Immature natural killer cell (primary cell): Measurements from ENCODE around the gene FGF9. TPM values are rescaled to one million over a fixed set of nuclear protein-coding genes. Genes with fewer than 3 reads are reported as not detected.

Experiments
- DNase-seq, 3 donors: peaks; one replicate each; pipeline ENCODE4 v3.0.0; 2022; ENCODE audit warnings: mixed read lengths in 1 of 3
- H3K27ac Mint-ChIP-seq, 6 donors: one replicate each; pipeline ENCODE4 v1.8.0; 2020; ENCODE audit warnings: mixed read lengths in 6 of 6, mild to moderate bottlenecking in 5 of 6, inconsistent platforms in 4 of 6, moderate library complexity in 3 of 6
- H3K27me3 Mint-ChIP-seq, 3 donors: one replicate each; pipeline ENCODE4 v1.8.0; 2020 to 2021; ENCODE audit warnings: low read depth in 3 of 3, mild to moderate bottlenecking in 3 of 3, mixed read lengths in 3 of 3, moderate library complexity in 3 of 3, inconsistent platforms in 1 of 3
- H3K36me3 Mint-ChIP-seq, 3 donors: one replicate each; pipeline ENCODE4 v1.8.0; 2020; ENCODE audit warnings: mixed read lengths in 3 of 3, inconsistent platforms in 2 of 3, mild to moderate bottlenecking in 2 of 3
- H3K4me1 Mint-ChIP-seq, 2 donors: one replicate each; pipeline ENCODE4 v1.8.0; 2020; ENCODE audit warnings: inconsistent platforms in 2 of 2, mild to moderate bottlenecking in 2 of 2, mixed read lengths in 2 of 2, moderate library complexity in 1 of 2
- H3K4me3 Mint-ChIP-seq, 5 donors: one replicate each; pipeline ENCODE4 v1.8.0; 2020; ENCODE audit warnings: mild to moderate bottlenecking in 5 of 5, mixed read lengths in 5 of 5, inconsistent platforms in 3 of 5, moderate library complexity in 3 of 5
- H3K9me3 Mint-ChIP-seq, 6 donors: one replicate each; pipeline ENCODE4 v1.8.0; 2020; ENCODE audit warnings: mild to moderate bottlenecking in 6 of 6, mixed read lengths in 6 of 6, inconsistent platforms in 4 of 6, moderate library complexity in 3 of 6
- polyA plus RNA-seq, 3 donors: library from polyadenylated mRNA; unstranded; fragments of 300-500 nt; fragmentation: Illumina TruSeq; gene quantifications; one replicate each; pipeline ENCODE4 v1.2.3, GENCODE V29; 2021

Gene FGF9
- polyA plus RNA-seq, 3 donors from 2014 or later, result 0.26 to 0.40 TPM; not detected in 1

- Mint-ChIP-seq H3K27me3 (peaks cover 2 to 8% (median 7%) of the 10 kb centered on the region in 3 donors), H3K4me1 (no peaks in the 10 kb centered on the region), H3K4me3 (no peak overlapping the region), H3K9me3 (no peaks in the 10 kb centered on the region), H3K36me3 (no peaks in the 10 kb centered on the region), H3K27ac (no peak overlapping the region)
- DNase-seq, result no peak
Measured at GRCh38 chr13:21701460-21701859, 30.6 kb downstream of the FGF9 start.

- no peak overlapping the region for H3K4me3 Mint-ChIP-seq
- no peaks in the 10 kb centered on the region for H3K9me3 Mint-ChIP-seq
- H3K36me3 Mint-ChIP-seq, result no peaks in the 10 kb centered on the region
- H3K4me1 Mint-ChIP-seq, result no peaks in the 10 kb centered on the region
- no peak for DNase-seq
- no peak overlapping the region for H3K27ac Mint-ChIP-seq
- peaks cover 2 to 8% (median 4%) of the 10 kb centered on the region in 3 donors for H3K27me3 Mint-ChIP-seq
Measured at GRCh38 chr13:21703846-21704245, 33.0 kb downstream of the FGF9 start.

- no peak overlapping the region for H3K27ac Mint-ChIP-seq
Measured at GRCh38 chr13:21707586-21707985, 36.7 kb downstream of the FGF9 start.

GRCh38 chr13:21709697-21710096, 38.8 kb downstream of the FGF9 start:
- H3K27me3 Mint-ChIP-seq, result peaks cover 0 to 9% (median 6%) of the 10 kb centered on the region in 3 donors
- DNase-seq, result no peak
- H3K9me3 Mint-ChIP-seq, result peaks cover 0 to 14% (median 6%) of the 10 kb centered on the region in 6 donors
- H3K4me1 Mint-ChIP-seq, result no peaks in the 10 kb centered on the region
- H3K36me3 Mint-ChIP-seq, result no peaks in the 10 kb centered on the region
- H3K4me3 Mint-ChIP-seq, result no peak overlapping the region
- no peak overlapping the region for H3K27ac Mint-ChIP-seq

More at GRCh38 chr13:21707586-21707985, 36.7 kb downstream of the FGF9 start:
- Mint-ChIP-seq H3K27me3 (peaks cover 0 to 12% (median 8%) of the 10 kb centered on the region in 3 donors), H3K4me1 (no peaks in the 10 kb centered on the region), H3K4me3 (no peak overlapping the region), H3K9me3 (peaks cover 0 to 14% (median 6%) of the 10 kb centered on the region in 6 donors), H3K36me3 (no peaks in the 10 kb centered on the region)
- no peak for DNase-seq

GRCh38 chr13:21710163-21710562, 39.3 kb downstream of the FGF9 start:
- Mint-ChIP-seq H3K4me1 (no peaks in the 10 kb centered on the region), H3K9me3 (peaks cover 0 to 14% (median 6%) of the 10 kb centered on the region in 6 donors), H3K27ac (no peak overlapping the region), H3K27me3 (peaks cover 0 to 9% (median 6%) of the 10 kb centered on the region in 3 donors), H3K36me3 (no peaks in the 10 kb centered on the region), H3K4me3 (no peak overlapping the region)
- DNase-seq, result no peak

- H3K4me3 Mint-ChIP-seq, result no peak overlapping the region
- no peaks in the 10 kb centered on the region for H3K36me3 Mint-ChIP-seq
- no peak for DNase-seq
- no peaks in the 10 kb centered on the region for H3K4me1 Mint-ChIP-seq
- peaks cover 2 to 8% (median 5%) of the 10 kb centered on the region in 3 donors for H3K27me3 Mint-ChIP-seq
- peaks cover 0 to 2% (median 0%) of the 10 kb centered on the region in 6 donors for H3K9me3 Mint-ChIP-seq
- no peak overlapping the region for H3K27ac Mint-ChIP-seq
Measured at GRCh38 chr13:21717817-21718216, 46.9 kb downstream of the FGF9 start.

GRCh38 chr13:21719463-21719862, 48.6 kb downstream of the FGF9 start:
- Mint-ChIP-seq H3K9me3 (peaks cover 0 to 5% (median under 1%) of the 10 kb centered on the region in 6 donors), H3K4me1 (no peaks in the 10 kb centered on the region), H3K27ac (no peak overlapping the region), H3K36me3 (no peaks in the 10 kb centered on the region), H3K27me3 (peaks cover 2 to 13% (median 5%) of the 10 kb centered on the region in 3 donors), H3K4me3 (no peak overlapping the region)
- no peak for DNase-seq

- H3K9me3 Mint-ChIP-seq, result peaks cover 2 to 14% (median 8%) of the 10 kb centered on the region in 6 donors
- DNase-seq, result no peak
- H3K27me3 Mint-ChIP-seq, result peaks cover 23 to 26% (median 23%) of the 10 kb centered on the region in 3 donors
Measured at GRCh38 chr13:21723807-21724505, 53.1 kb downstream of the FGF9 start.

GRCh38 chr13:21730186-21730880, 59.5 kb downstream of the FGF9 start:
- Mint-ChIP-seq H3K9me3 (peaks cover 0 to 9% (median 7%) of the 10 kb centered on the region in 6 donors), H3K27ac (no peak overlapping the region), H3K36me3 (peaks cover 0 to 3% (median 3%) of the 10 kb centered on the region in 3 donors), H3K27me3 (peaks cover 14 to 18% (median 15%) of the 10 kb centered on the region in 3 donors), H3K4me3 (no peak overlapping the region), H3K4me1 (peaks cover 0 to 6% of the 10 kb centered on the region in 2 donors)
- no peak for DNase-seq

More at GRCh38 chr13:21723807-21724505, 53.1 kb downstream of the FGF9 start:
- Mint-ChIP-seq H3K4me3 (no peak overlapping the region), H3K27ac (no peak overlapping the region), H3K4me1 (peaks cover 0 to 6% of the 10 kb centered on the region in 2 donors), H3K36me3 (peaks cover 0 to 3% (median 3%) of the 10 kb centered on the region in 3 donors)

GRCh38 chr13:21733475-21734263, 62.8 kb downstream of the FGF9 start:
- Mint-ChIP-seq H3K36me3 (no peaks in the 10 kb centered on the region), H3K4me1 (no peaks in the 10 kb centered on the region), H3K27me3 (peaks cover 0 to 6% (median 2%) of the 10 kb centered on the region in 3 donors), H3K27ac (no peak overlapping the region), H3K9me3 (peaks cover 0 to 2% (median 0%) of the 10 kb centered on the region in 6 donors), H3K4me3 (no peak overlapping the region)
- DNase-seq, result no peak

GRCh38 chr13:21734961-21735360, 64.1 kb downstream of the FGF9 start:
- Mint-ChIP-seq H3K4me3 (no peak overlapping the region), H3K4me1 (no peaks in the 10 kb centered on the region), H3K9me3 (peaks cover 0 to 2% (median 0%) of the 10 kb centered on the region in 6 donors), H3K27ac (no peak overlapping the region), H3K36me3 (no peaks in the 10 kb centered on the region), H3K27me3 (peaks cover 0 to 3% (median 2%) of the 10 kb centered on the region in 3 donors)
- no peak for DNase-seq

GRCh38 chr13:21735701-21736401, 65.0 kb downstream of the FGF9 start:
- no peak overlapping the region for H3K4me3 Mint-ChIP-seq
- H3K36me3 Mint-ChIP-seq, result no peaks in the 10 kb centered on the region
- H3K4me1 Mint-ChIP-seq, result no peaks in the 10 kb centered on the region
- no peak overlapping the region for H3K27ac Mint-ChIP-seq
- DNase-seq, result no peak
- peaks cover 0 to 3% (median 2%) of the 10 kb centered on the region in 3 donors for H3K27me3 Mint-ChIP-seq
- peaks cover 0 to 2% (median 0%) of the 10 kb centered on the region in 6 donors for H3K9me3 Mint-ChIP-seq

- Mint-ChIP-seq H3K36me3 (no peaks in the 10 kb centered on the region), H3K27me3 (peaks cover 0 to 2% (median 0%) of the 10 kb centered on the region in 3 donors)
Measured at GRCh38 chr13:21736926-21737325, 66.1 kb downstream of the FGF9 start.

More at GRCh38 chr13:21736926-21737325, 66.1 kb downstream of the FGF9 start:
- Mint-ChIP-seq H3K4me3 (no peak overlapping the region), H3K4me1 (no peaks in the 10 kb centered on the region), H3K9me3 (peaks cover 0 to 1% (median 0%) of the 10 kb centered on the region in 6 donors), H3K27ac (no peak overlapping the region)
- DNase-seq, result no peak
